ENCODE results near the gene AK3.
"Not testable (repeated sequence)": the region's sequence is repeated elsewhere in the genome, so short reads cannot be mapped to it uniquely, and the experiment has no call there.

The AK3 gene

GRCh38 chr9:4740638-4741364 is at the start of gene AK3:
AK3 (minus strand) TSS chr9:4741202; CDS start chr9:4741087, 115 bp downstream.
- DNase-seq, result peak; percentile 74

GRCh38 chr9:4788703-4789102 is 47.7 kb upstream of the AK3 start:
- DNase-seq, result no peak

GRCh38 chr9:4787876-4788275 is 46.9 kb upstream of the AK3 start:
- DNase-seq, result no peak

- DNase-seq, result no peak
Observed at GRCh38 chr9:4786599-4786998, 45.6 kb upstream of the AK3 start.

GRCh38 chr9:4784403-4784802 is 43.4 kb upstream of the AK3 start:
- DNase-seq, result no peak

- not testable (repeated sequence) for DNase-seq
Observed at GRCh38 chr9:4783191-4783590, 42.2 kb upstream of the AK3 start.

- DNase-seq, result no peak
Observed at GRCh38 chr9:4781408-4781807, 40.4 kb upstream of the AK3 start.

- DNase-seq, result no peak
Observed at GRCh38 chr9:4780651-4781050, 39.6 kb upstream of the AK3 start.

DNA sequence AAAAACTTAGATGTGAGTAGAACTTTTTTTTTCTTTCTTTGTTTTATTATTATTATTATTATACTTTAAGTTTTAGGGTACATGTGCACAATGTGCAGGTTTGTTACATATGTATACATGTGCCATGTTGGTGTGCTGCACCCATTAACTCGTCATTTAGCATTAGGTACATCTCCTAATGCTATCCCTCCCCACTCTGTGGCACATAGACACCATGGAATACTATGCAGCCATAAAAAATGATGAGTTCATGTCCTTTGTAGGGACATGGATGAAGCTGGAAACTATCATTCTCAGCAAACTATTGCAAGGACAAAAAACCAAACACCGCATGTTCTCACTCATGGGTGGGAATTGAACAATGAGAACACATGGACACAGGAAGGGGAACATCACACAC is 34.0 kb upstream of the AK3 start:
- DNase-seq, result not testable (repeated sequence)

DNA sequence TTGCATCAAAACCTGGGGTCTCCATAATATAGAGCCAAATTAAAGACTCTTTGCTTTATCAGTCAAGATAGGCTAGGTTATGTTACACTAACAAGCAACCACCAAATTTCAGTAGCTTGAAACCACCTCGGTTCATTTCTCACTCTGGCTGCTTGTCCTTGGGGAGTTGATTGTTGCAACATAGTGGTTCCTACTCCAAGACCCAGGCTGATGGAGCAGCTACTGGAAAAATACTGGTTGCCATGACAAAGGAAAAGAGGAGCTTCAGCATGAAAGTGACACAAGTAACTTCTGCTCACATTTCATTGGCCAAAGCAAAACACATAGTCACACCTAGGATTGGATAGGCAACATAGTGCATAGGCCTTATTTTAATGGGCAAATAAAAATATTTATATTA is 33.2 kb upstream of the AK3 start:
- DNase-seq, result no peak

GRCh38 chr9:4771788-4772187 is 30.8 kb upstream of the AK3 start:
- no peak for DNase-seq

DNA sequence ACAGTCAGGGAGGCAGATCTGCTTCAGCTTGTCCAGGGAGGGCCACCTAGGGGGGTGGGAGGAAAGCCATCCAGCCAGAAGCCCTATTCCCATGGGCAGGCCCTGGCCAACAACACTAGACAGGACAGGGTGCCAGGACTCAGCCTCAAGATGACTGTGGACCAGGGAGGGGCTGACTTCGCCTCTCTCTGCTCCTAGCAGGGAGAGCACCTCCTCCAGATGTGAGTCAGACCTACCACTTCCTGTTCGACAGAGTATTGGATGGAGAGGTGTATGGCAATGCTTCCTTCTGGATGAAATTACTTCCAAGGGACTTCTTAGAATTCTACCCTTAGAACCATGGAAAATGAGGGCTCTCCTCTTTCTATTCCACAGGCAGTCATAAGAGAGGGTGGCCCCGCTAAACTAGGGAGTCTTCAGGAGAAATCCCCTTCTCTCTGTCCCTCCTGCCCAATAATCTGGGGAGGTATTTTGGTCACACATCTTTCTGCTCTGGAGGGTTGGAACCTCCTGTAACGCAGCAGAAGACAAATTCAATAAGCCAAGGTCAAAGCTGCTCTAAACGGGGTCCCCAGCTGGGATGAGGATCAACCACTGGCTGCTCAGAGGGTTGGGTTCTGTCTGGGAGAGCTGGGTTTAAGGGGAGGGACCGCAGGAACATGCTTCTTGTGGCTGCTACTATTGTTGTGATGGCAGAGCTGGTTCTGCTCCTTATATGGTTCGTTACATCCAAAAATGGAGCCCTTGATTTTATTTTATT is 28.5 kb upstream of the AK3 start:
- DNase-seq, result no peak

GRCh38 chr9:4768681-4769080 is 27.7 kb upstream of the AK3 start:
- no peak for DNase-seq

GRCh38 chr9:4764033-4764432 is 23.0 kb upstream of the AK3 start:
- DNase-seq, result no peak

DNA sequence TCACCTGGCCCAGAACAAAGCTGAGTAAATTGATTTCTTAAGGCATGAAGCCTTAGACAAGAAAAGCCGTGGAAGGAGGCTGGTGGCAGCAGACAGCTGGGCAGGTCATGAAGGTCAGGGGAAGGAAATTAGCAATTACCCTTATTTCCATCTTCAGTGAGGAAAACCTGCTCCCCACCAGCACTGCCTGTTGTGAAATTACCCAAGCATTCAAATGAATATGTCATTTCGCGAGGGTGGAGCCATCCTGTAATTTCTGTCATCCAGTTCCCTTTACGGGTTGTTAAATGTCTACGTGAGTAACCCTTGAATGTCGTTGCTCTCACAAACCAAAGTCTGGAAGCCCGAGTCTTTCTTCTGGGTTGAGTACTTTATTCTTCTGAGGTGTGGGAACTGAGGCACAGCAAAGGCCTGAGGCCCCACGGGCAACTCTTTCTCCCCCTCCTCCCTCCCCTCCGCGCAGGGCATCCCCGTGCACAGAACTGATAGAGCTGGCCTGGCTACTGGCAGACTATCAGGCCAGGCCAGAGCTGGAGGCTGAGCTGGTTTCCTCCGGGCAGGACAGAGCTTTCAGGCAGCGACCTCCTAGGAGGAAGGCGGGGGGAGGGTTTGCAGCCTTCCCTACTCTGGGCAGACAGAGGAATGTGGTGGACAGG is 22.0 kb upstream of the AK3 start:
- DNase-seq, result no peak

GRCh38 chr9:4762108-4762885 is 21.3 kb upstream of the AK3 start:
- DNase-seq, result no peak

- no peak for DNase-seq
Observed at GRCh38 chr9:4760122-4760521, 19.1 kb upstream of the AK3 start.

DNA sequence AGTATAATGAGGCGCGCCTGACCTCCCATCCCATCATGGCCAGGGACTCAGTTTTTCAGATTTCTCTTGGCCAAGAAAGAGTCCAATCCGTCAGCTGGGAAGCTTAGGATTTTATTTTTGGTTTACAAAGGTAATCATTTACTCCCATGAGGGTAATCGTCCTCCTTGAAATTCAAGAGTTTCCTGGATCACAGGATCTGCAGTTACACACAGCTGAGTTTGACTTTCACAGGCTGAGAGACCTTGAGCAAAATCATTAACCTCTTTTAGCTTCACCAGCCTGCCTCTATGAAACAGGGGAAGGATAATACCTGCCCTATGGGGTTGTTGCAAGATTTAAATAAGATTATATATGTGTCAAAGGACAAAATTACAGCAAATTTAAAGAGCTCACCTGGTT is 15.4 kb upstream of the AK3 start:
- no peak for DNase-seq

DNA sequence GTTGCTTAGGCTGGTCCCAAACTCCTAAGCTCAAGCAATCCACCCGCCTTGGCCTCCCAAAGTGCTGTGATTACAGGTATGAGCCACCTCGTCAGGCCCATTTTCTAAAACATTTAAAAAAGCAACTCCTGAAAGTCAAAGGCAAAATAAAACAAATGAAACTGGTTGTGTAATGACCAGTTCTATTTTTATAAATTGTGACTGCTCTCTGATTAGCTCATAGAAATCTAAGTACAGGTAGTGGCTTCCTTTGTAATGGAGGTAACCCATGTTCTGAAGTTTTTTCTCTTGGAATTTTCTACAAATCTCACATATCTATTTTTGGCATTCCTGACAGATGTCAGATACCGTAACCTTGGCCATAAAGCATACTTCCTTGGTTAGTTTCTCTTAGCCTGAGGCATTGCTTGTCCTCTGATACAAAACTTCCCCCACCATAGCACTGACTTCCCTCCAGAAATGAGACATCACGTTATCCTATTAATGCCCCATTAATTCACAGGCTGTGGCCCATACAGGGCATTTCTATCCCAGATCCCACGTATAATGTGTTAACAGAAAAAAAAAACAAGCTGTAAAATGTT is 14.1 kb upstream of the AK3 start:
- DNase-seq, result no peak

GRCh38 chr9:4754530-4754929 is 13.5 kb upstream of the AK3 start:
- DNase-seq, result not testable (repeated sequence)

DNA sequence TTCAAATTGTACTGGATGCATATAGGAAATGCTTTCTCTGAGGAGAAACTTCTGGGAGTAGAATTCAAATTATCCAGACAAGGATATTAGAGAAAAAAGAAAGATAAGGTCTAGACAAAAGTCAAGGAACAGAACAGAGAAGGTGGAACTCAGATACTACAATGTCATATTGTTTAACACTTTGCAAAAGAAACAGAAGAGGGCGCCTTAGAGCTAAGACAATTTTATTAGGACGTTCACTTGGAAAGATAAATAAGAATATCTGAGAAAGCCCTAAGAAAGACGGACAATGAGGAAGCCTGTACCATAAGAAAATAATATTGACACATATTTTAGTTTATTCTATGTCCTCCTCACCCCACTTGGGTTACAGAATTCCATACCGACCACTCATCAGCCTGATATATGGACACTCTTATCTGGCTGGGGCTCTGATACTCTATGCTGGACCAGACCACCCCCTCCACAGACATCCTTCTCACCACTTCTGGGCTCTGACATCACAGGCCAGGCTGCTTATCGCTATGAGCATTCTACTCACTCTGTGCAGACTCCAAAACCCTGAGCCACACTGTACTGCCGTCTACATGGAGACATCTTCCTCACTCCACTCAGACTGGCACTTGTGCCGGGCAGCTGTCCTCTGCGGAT is 9.1 kb upstream of the AK3 start:
- DNase-seq, result peak; percentile 12

- DNase-seq, result no peak
Observed at GRCh38 chr9:4748612-4749011, 7.6 kb upstream of the AK3 start.

All from NCI-H2107 (cell line).